ENCODE measurements around the gene GPR85. TPM values are rescaled to one million over a fixed set of nuclear protein-coding genes. Genes with fewer than 3 reads are reported as not detected.

GPR85 gene
- total RNA-seq, 1 experiment from 2014 or later, result not detected

DNA sequence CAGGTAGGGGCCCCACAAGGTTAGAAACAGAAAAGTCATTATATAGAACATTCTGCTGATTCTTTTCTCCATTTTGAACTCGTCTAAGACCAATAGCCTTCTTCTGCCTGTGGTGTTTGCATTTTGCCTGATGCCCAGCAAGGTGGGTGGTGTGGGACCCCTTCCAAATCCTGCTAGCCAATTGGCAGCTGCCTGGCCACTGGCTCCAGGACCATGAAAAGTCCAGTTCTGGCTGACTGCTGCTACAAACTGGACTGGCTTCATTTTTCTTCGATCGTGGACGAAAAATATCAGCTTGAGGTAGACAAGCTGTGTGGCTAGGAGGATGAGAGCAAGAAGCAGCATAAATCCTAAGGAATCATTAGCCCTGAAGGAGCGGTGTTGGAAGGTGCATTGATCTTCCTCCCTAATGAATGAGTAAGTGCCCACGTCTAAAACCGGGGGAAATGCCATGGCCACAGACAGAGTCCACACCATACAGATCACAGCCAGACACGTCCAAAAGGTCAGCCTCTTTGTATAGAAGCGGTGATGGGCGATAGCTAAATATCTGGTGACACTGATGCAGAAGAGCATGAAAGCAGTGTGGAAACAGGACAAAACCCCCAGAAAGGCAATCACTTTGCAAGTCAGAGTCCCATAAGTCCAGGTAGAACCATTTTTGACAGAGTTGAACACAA is 2.7 kb downstream of the GPR85 start:
- TF ChIP-seq EZH2 (IDR thresholded peaks at IDR 0.05; ENCODE audit: low read length, unreplicated experiment) (no peak), EZH2phosphoT487 (IDR thresholded peaks at IDR 0.05; ENCODE audit: borderline replicate concordance, low read length) (no peak)
- TF ChIP-seq, protein P1, sequence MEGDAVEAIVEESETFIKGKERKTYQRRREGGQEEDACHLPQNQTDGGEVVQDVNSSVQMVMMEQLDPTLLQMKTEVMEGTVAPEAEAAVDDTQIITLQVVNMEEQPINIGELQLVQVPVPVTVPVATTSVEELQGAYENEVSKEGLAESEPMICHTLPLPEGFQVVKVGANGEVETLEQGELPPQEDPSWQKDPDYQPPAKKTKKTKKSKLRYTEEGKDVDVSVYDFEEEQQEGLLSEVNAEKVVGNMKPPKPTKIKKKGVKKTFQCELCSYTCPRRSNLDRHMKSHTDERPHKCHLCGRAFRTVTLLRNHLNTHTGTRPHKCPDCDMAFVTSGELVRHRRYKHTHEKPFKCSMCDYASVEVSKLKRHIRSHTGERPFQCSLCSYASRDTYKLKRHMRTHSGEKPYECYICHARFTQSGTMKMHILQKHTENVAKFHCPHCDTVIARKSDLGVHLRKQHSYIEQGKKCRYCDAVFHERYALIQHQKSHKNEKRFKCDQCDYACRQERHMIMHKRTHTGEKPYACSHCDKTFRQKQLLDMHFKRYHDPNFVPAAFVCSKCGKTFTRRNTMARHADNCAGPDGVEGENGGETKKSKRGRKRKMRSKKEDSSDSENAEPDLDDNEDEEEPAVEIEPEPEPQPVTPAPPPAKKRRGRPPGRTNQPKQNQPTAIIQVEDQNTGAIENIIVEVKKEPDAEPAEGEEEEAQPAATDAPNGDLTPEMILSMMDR (conservative IDR thresholded peaks at IDR 0.05; ENCODE audit: low read depth, low read length), result no peak
- H3K4me3 ChIP-seq (ENCODE audit: low read length), result no peak overlapping the region
- peaks cover 62% of the 10 kb centered on the region for H3K27me3 ChIP-seq (ENCODE audit: low read length)
- H3K9me2 ChIP-seq (replicated peaks; ENCODE audit: low read length), result no peaks in the 10 kb centered on the region
- intact Hi-C loops (cut with micrococcal nuclease), result no loop called here
- H3K4me2 ChIP-seq (ENCODE audit: low read length), result no peak overlapping the region
- DNase-seq, result no peak
- H3K9me3 ChIP-seq (ENCODE audit: low read length), result no peaks in the 10 kb centered on the region
- no peaks in the 10 kb centered on the region for H3F3A ChIP-seq (ENCODE audit: low read length, unreplicated experiment)
- BruUV-seq (replicated peaks), result no TSS peak
- H3K36me3 ChIP-seq (ENCODE audit: low read depth, low read length), result no peaks in the 10 kb centered on the region
- no peak overlapping the region for H3K27ac ChIP-seq (ENCODE audit: low read length)
- no peak for ATAC-seq
- no peak overlapping the region for H3K9ac ChIP-seq (ENCODE audit: low read length)
- CTCF ChIA-PET, result no interaction called here
- no peaks in the 10 kb centered on the region for H3K4me1 ChIP-seq (ENCODE audit: insufficient read depth, low read length)
- POLR2A ChIA-PET (ENCODE audit: unreplicated experiment), result no interaction called here
- no peaks in the 10 kb centered on the region for H3K79me2 ChIP-seq (ENCODE audit: low read length)
- H2AFZ ChIP-seq (ENCODE audit: low read length), result no peak overlapping the region
- H4K20me1 ChIP-seq (ENCODE audit: low read length), result no peaks in the 10 kb centered on the region

DNA sequence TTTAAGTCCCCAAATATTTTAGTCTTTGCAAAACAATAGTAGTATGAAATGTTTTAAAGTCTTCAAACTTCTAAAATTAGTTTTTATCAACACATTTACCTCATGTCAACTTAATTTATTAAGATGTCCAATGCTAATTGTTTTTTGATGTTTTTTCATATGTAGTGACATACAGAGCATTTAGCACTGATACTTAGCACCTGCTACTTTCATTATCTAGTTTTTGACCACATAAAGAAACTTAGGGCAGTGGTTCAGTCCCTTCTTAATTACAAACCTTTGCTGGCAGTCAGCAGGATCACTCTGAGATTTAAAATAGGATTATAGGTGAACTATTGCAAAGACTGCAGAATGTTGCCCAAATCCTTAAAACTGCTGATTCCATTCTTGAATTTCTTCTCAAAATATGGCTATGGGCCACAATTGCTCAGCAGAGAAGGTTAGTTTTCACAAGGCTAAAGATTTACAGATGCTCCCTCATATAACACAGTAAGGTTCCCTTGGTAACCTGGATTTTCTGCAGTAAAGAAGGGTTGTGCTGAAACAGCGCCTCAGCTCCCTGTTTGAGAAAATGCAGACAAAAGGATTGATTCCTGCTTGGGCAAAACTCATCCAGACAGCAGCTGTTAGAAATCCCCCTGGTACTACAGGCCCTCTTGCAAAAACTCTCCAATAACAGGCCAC is 3.4 kb downstream of the GPR85 start:
- no peaks in the 10 kb centered on the region for H3K9me2 ChIP-seq (replicated peaks; ENCODE audit: low read length)
- no peaks in the 10 kb centered on the region for H3K9me3 ChIP-seq (ENCODE audit: low read length)
- no peaks in the 10 kb centered on the region for H3K36me3 ChIP-seq (ENCODE audit: low read depth, low read length)
- POLR2A ChIA-PET (ENCODE audit: unreplicated experiment), result no interaction called here
- BruUV-seq (replicated peaks), result no TSS peak
- no peak overlapping the region for H3K27ac ChIP-seq (ENCODE audit: low read length)
- H3K9ac ChIP-seq (ENCODE audit: low read length), result no peak overlapping the region
- intact Hi-C loops (cut with micrococcal nuclease), result no loop called here
- no peaks in the 10 kb centered on the region for H3K4me1 ChIP-seq (ENCODE audit: insufficient read depth, low read length)
- no peak for TF ChIP-seq EZH2 (IDR thresholded peaks at IDR 0.05; ENCODE audit: low read length, unreplicated experiment)
- no peak for TF ChIP-seq EZH2phosphoT487 (IDR thresholded peaks at IDR 0.05; ENCODE audit: borderline replicate concordance, low read length)
- TF ChIP-seq, protein P1 (conservative IDR thresholded peaks at IDR 0.05; ENCODE audit: low read depth, low read length), result no peak
- CTCF ChIA-PET, result no interaction called here
- no peak overlapping the region for H2AFZ ChIP-seq (ENCODE audit: low read length)
- no peaks in the 10 kb centered on the region for H3K79me2 ChIP-seq (ENCODE audit: low read length)
- no peak overlapping the region for H3K4me3 ChIP-seq (ENCODE audit: low read length)
- no peaks in the 10 kb centered on the region for H4K20me1 ChIP-seq (ENCODE audit: low read length)
- peaks cover 55% of the 10 kb centered on the region for H3K27me3 ChIP-seq (ENCODE audit: low read length)
- H3F3A ChIP-seq (ENCODE audit: low read length, unreplicated experiment), result no peaks in the 10 kb centered on the region
- ATAC-seq (no peak), DNase-seq (no peak)
- H3K4me2 ChIP-seq (ENCODE audit: low read length), result no peak overlapping the region

DNA sequence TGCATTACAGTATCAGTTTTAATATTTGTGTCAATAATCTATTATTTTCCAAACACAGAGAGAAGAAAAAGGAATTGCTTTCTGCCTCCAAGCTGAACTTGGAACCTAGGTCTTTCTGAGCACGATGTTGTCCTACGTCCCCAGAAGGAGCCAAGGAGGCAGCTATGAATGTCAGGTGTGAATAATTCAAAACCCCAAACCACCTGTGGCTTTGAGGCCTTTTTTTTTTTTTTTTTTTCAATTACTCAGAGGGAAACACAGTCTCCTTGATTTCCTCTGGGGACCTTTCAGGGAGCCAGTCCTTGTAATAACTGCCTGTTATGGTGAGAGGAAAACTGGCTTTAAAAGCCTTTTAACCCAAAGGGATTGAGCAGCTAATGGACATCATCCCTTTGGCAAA is 8.3 kb downstream of the GPR85 start:
- H3K9ac ChIP-seq (ENCODE audit: low read length), result no peak overlapping the region
- no peaks in the 10 kb centered on the region for H3F3A ChIP-seq (ENCODE audit: low read length, unreplicated experiment)
- TF ChIP-seq, protein P1 (conservative IDR thresholded peaks at IDR 0.05; ENCODE audit: low read depth, low read length), result no peak
- TF ChIP-seq EZH2 (IDR thresholded peaks at IDR 0.05; ENCODE audit: low read length, unreplicated experiment), result no peak
- no peak for TF ChIP-seq EZH2phosphoT487 (IDR thresholded peaks at IDR 0.05; ENCODE audit: borderline replicate concordance, low read length)
- no peak overlapping the region for H3K4me2 ChIP-seq (ENCODE audit: low read length)
- no TSS peak for BruUV-seq (replicated peaks)
- peaks cover 29% of the 10 kb centered on the region for H3K27me3 ChIP-seq (ENCODE audit: low read length)
- H2AFZ ChIP-seq (ENCODE audit: low read length), result no peak overlapping the region
- H3K79me2 ChIP-seq (ENCODE audit: low read length), result no peaks in the 10 kb centered on the region
- DNase-seq (no peak), ATAC-seq (no peak)
- H3K36me3 ChIP-seq (ENCODE audit: low read depth, low read length), result no peaks in the 10 kb centered on the region
- intact Hi-C loops (cut with micrococcal nuclease), result no loop called here
- no peaks in the 10 kb centered on the region for H4K20me1 ChIP-seq (ENCODE audit: low read length)
- ChIA-PET CTCF (no interaction called here), POLR2A (ENCODE audit: unreplicated experiment) (no interaction called here)
- no peaks in the 10 kb centered on the region for H3K4me1 ChIP-seq (ENCODE audit: insufficient read depth, low read length)
- H3K27ac ChIP-seq (ENCODE audit: low read length), result no peak overlapping the region
- H3K9me3 ChIP-seq (ENCODE audit: low read length), result no peaks in the 10 kb centered on the region
- no peak overlapping the region for H3K4me3 ChIP-seq (ENCODE audit: low read length)
- H3K9me2 ChIP-seq (replicated peaks; ENCODE audit: low read length), result no peaks in the 10 kb centered on the region
